ENCODE data around the gene LCMT2.
A peak's percentile ranks its signal among the peaks of the same experiment; 100 is the strongest.
"Not testable (repeated sequence)": the region's sequence is repeated elsewhere in the genome, so short reads cannot be mapped to it uniquely, and the experiment has no call there.

Gene LCMT2

DNA sequence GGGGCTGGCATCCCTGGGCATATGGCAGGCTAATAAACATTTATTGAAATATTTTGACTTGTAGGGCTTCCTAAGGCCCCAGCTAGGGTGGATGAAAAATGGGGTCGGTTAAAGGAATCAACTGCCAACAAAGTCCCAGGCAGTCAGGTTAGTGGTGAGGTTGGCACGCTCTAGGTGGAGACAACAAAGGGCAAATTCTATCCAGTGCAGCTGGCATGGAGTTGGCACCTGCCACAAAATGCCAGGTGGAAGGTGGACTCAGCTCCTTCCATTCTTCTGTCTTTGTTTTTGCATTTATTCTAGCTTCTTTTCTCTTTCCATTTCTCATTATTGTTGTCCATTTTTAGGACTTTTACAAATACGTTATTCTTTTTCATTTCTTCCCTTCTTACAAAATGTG is 31.0 kb downstream of the LCMT2 start:
- Mint-ChIP-seq H3K27ac (ENCODE audit: low read depth) (no peak overlapping the region), H3K4me1 (no peaks in the 10 kb centered on the region), H3K4me3 (no peak overlapping the region), H3K27me3 (peaks cover 55% of the 10 kb centered on the region), H3K36me3 (ENCODE audit: insufficient read depth) (no peaks in the 10 kb centered on the region), H3K9me3 (no peaks in the 10 kb centered on the region)
- ATAC-seq (replicated peaks; ENCODE audit: extremely low read depth, poor library complexity, severe bottlenecking) (no peak), DNase-seq (ENCODE audit: low spot score in 2 of 2) (no peak)

DNA sequence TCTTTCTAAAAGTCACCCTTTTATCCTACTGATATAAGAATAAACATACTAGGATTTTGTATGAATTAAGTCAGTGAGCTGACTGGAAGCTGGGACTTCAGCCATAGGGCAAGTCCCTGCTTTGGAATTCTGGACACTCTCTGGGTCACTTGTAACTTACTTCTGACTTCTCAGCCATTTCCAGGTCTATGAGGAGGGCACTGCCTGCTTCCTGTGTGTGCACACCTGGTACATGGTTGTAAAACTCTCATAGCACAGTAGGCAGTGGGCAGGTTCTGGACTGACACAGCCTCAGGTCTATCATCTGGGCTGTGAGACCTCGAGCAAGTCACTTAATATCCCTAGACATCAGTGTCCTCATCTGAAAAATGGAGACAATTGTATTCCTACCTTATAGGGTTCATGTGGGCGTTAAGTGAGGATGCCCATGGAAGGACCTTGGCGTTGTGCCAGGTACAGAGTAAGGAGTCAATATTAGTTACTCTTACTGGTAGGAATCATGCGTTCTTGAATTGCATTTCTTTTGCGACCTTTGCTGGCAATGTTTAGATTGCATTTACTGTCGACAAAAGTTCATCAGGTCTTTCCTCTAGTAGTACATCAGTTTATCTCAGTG is 36.2 kb downstream of the LCMT2 start:
- peaks cover 75% of the 10 kb centered on the region for H3K27me3 Mint-ChIP-seq
- DNase-seq (ENCODE audit: low spot score in 2 of 2) (no peak), ATAC-seq (replicated peaks; ENCODE audit: extremely low read depth, poor library complexity, severe bottlenecking) (no peak)
- H3K9me3 Mint-ChIP-seq = no peaks in the 10 kb centered on the region
- no peaks in the 10 kb centered on the region for H3K4me1 Mint-ChIP-seq
- H3K36me3 Mint-ChIP-seq (ENCODE audit: insufficient read depth) = no peaks in the 10 kb centered on the region
- H3K27ac Mint-ChIP-seq (ENCODE audit: low read depth) = no peak overlapping the region
- no peak overlapping the region for H3K4me3 Mint-ChIP-seq

DNA sequence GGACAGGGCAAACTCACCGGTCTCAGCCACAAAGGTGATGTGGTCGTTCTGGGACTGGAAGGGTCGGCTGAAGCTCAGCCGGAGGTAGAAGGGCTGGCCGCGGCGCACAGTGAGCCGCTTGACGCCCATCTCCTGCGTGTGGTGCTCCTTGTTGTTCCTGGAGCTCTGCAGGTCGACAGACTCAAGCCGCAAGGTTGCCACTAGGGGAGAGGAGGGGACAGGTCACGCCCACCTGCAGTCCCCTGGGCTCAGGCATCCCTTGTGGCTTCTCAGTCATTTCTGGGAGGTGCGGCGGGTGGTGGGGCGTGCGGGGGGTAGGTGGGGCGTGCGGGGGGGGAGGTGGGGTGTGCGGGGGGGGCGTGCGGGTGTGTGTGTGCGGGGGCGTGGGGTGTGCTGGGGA is 36.9 kb downstream of the LCMT2 start:
- H3K36me3 Mint-ChIP-seq (ENCODE audit: insufficient read depth) = no peaks in the 10 kb centered on the region
- ATAC-seq (replicated peaks; ENCODE audit: extremely low read depth, poor library complexity, severe bottlenecking) = no peak
- no peak for DNase-seq (ENCODE audit: low spot score in 2 of 2)
- no peak overlapping the region for H3K27ac Mint-ChIP-seq (ENCODE audit: low read depth)
- H3K4me1 Mint-ChIP-seq = no peaks in the 10 kb centered on the region
- no peaks in the 10 kb centered on the region for H3K9me3 Mint-ChIP-seq
- H3K4me3 Mint-ChIP-seq = no peak overlapping the region
- peaks cover 75% of the 10 kb centered on the region for H3K27me3 Mint-ChIP-seq

DNA sequence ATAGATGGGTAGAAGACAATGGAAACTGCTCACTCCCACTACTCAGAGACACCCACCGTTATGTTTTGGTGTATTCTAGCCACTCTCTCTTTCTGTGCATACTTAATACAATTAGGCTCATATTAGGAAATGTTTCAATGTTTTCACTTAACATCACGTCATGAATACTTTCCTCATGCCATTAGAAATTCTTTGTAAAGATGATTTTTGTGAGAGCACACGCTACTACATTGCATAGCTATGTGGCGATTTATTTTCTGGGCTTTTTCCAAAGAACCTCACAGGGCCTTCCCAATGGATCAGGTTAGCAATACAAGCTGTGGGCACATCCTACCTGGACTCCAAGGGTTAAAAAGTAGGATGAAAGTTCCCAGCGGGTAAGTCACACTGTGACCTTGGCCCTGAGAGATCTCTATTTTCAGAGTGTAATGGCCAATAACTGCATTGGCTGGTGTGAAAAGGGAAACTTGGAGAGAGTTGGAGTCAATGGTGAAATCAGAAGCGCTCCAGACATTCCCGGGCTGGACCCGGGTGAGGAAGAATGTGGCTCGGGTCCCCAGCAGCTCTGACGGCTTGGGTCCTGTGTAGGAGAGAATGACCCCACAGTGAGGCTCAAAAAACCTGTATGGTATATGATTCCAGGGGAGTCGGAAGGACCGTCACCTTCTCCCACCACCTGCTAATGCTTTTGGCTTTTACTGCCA is 37.8 kb downstream of the LCMT2 start:
- H3K27ac Mint-ChIP-seq (ENCODE audit: low read depth) = no peak overlapping the region
- no peak for ATAC-seq (replicated peaks; ENCODE audit: extremely low read depth, poor library complexity, severe bottlenecking)
- no peaks in the 10 kb centered on the region for H3K36me3 Mint-ChIP-seq (ENCODE audit: insufficient read depth)
- H3K27me3 Mint-ChIP-seq = peaks cover 73% of the 10 kb centered on the region
- H3K4me1 Mint-ChIP-seq = no peaks in the 10 kb centered on the region
- no peak overlapping the region for H3K4me3 Mint-ChIP-seq
- DNase-seq (ENCODE audit: low spot score in 2 of 2) = no peak
- H3K9me3 Mint-ChIP-seq = no peaks in the 10 kb centered on the region

DNA sequence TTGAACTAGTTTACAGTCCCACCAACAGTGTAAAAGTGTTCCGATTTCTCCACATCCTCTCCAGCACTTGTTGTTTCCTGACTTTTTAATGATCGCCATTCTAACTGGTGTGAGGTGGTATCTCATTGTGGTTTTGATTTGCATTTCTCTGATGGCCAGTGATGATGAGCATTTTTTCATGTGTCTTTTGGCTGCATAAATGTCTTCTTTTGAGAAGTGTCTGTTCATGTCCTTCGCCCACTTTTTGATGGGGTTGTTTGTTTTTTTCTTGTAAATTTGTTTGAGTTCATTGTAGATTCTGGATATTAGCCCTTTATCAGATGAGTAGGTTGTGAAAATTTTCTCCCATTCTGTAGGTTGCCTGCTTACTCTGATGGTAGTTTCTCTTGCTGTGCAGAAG is 40.7 kb downstream of the LCMT2 start:
- H3K27me3 Mint-ChIP-seq = peaks cover 59% of the 10 kb centered on the region
- not testable (repeated sequence) for DNase-seq (ENCODE audit: low spot score in 2 of 2); ATAC-seq (replicated peaks; ENCODE audit: extremely low read depth, poor library complexity, severe bottlenecking); H3K9me3 Mint-ChIP-seq; H3K36me3 Mint-ChIP-seq (ENCODE audit: insufficient read depth); H3K4me1 Mint-ChIP-seq; H3K4me3 Mint-ChIP-seq; H3K27ac Mint-ChIP-seq (ENCODE audit: low read depth)

DNA sequence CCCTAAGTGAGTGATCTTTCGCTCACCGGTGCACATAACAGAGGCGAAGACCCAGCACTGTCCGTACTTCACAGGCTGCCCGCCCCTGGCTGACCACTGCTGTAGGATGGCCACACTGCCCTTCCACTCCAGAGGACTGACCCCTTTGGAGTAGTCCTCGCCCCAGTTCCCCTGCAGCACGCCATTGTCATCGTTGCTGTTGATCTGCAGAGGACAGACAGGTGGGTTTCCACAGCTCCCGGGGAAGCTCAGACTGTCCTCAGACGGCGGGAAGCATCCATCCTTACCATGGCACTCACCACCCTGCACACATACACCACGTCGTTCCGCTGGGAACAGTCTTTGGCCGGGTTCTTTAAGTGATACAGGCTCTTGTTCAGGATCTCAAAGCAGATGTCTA is 43.1 kb downstream of the LCMT2 start:
- H3K36me3 Mint-ChIP-seq (ENCODE audit: insufficient read depth) = no peaks in the 10 kb centered on the region
- no peak overlapping the region for H3K4me3 Mint-ChIP-seq
- ATAC-seq (replicated peaks; ENCODE audit: extremely low read depth, poor library complexity, severe bottlenecking) = no peak
- H3K9me3 Mint-ChIP-seq = no peaks in the 10 kb centered on the region
- peaks cover 7% of the 10 kb centered on the region for H3K4me1 Mint-ChIP-seq
- peaks cover 41% of the 10 kb centered on the region for H3K27me3 Mint-ChIP-seq
- no peak for DNase-seq (ENCODE audit: low spot score in 2 of 2)
- no peak overlapping the region for H3K27ac Mint-ChIP-seq (ENCODE audit: low read depth)

DNA sequence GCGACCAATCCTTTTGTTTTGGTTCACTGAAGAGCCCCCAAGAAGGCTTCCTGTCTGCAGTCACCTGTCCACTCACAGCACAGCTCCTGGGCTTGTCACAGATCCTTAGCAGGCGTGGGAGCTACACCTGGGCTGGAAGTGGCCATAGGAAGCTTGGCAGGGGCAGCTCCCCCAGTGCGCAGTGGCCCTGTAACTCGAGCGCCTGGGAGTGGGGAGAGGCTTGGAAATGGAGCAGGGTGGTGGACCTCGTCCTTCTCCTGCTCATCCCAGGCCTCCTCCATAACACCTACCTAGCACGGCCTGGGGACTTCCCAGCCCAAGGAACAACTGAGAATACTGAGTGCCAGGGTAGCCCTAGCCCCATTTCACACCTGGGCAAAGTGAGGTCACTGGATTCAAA is 44.3 kb downstream of the LCMT2 start:
- Mint-ChIP-seq H3K9me3 (no peaks in the 10 kb centered on the region), H3K27me3 (peaks cover 31% of the 10 kb centered on the region), H3K27ac (ENCODE audit: low read depth) (no peak overlapping the region), H3K4me1 (peaks cover 7% of the 10 kb centered on the region), H3K4me3 (no peak overlapping the region), H3K36me3 (ENCODE audit: insufficient read depth) (no peaks in the 10 kb centered on the region)
- no peak for DNase-seq (ENCODE audit: low spot score in 2 of 2)
- ATAC-seq (replicated peaks; ENCODE audit: extremely low read depth, poor library complexity, severe bottlenecking) = no peak

DNA sequence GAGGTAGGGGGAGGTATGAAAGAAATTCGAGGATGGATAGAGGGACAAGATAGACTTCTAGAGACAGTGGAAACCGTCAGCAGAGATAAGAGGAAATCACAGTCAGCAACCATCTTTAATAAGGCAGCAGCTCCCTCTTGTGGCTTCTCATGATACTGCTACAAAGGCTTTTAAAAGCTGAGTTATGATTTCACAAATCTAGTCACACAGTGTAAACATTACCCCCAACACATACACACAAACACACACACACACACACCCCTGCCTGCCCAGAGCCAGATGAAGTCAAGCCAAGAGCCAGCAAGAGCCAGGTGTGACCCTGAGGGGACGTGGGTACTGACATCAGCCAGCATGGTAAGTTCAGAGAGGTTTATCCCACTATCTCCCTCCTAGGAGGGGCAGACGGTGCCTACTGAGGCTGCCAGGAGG is 44.8 kb downstream of the LCMT2 start:
- DNase-seq (ENCODE audit: low spot score in 2 of 2) (peak; percentile 26 to 61), ATAC-seq (replicated peaks; ENCODE audit: extremely low read depth, poor library complexity, severe bottlenecking) (peak; percentile 58)
- Mint-ChIP-seq H3K4me1 (peaks cover 7% of the 10 kb centered on the region), H3K27ac (ENCODE audit: low read depth) (no peak overlapping the region), H3K36me3 (ENCODE audit: insufficient read depth) (no peaks in the 10 kb centered on the region), H3K4me3 (no peak overlapping the region), H3K9me3 (no peaks in the 10 kb centered on the region), H3K27me3 (peaks cover 27% of the 10 kb centered on the region)

DNA sequence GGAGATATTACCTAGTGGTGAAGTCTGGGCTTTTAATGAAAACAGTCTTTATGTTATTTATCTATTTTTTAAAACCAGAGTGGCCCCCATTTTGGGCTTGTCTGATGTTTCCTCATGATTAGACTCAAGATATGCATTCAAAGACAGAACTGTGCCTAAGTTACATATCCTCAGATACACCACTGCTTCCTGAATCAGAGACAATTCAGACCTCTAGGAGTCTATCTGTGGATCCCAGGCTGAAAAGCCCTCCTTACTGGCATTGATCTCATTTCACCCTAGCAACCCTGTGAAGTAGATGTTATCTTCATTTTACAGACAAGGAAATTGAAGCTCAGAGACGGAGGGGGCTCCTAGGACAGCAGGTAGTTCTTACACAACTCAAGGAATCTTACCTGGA is 46.8 kb downstream of the LCMT2 start:
- ATAC-seq (replicated peaks; ENCODE audit: extremely low read depth, poor library complexity, severe bottlenecking) (no peak), DNase-seq (ENCODE audit: low spot score in 2 of 2) (no peak)
- Mint-ChIP-seq H3K4me1 (peaks cover 7% of the 10 kb centered on the region), H3K36me3 (ENCODE audit: insufficient read depth) (no peaks in the 10 kb centered on the region), H3K27ac (ENCODE audit: low read depth) (no peak overlapping the region), H3K9me3 (no peaks in the 10 kb centered on the region), H3K27me3 (peaks cover 43% of the 10 kb centered on the region), H3K4me3 (no peak overlapping the region)

DNA sequence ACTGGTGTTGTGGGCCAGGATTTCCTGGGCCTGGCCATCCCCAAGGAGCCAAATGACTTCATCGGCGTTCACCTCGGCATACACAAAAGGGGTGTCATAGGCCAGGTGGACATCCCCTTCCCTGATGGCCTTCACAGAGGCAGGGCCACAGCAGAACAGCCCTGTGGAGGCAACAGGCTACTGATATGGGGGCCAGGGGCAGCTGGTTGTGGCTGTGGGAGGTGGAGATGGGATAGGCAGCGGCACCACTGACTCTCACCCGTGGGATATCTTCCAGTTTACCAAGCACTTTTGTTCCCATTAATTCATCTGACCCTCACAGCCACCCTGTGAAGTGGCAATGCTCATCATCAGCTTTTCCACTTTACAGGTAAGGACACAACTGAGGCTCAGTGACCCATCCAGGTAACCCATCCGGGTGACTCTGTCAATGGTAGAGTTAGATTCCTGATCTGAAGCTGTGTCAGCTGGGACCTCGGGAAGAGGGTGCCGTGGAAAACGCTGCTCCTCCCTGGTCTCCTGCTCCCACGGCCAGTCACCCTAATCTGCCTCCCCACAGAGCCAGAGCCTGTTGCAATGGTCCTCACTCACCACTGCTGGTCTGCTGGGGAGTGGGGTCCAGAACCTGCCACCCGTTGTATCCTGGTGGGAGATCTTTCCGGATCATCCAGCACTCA is 48.3 kb downstream of the LCMT2 start:
- no peak overlapping the region for H3K4me3 Mint-ChIP-seq
- H3K9me3 Mint-ChIP-seq = no peaks in the 10 kb centered on the region
- ATAC-seq (replicated peaks; ENCODE audit: extremely low read depth, poor library complexity, severe bottlenecking) = no peak
- no peak for DNase-seq (ENCODE audit: low spot score in 2 of 2)
- H3K27me3 Mint-ChIP-seq = peaks cover 37% of the 10 kb centered on the region
- peaks cover 7% of the 10 kb centered on the region for H3K4me1 Mint-ChIP-seq
- no peak overlapping the region for H3K27ac Mint-ChIP-seq (ENCODE audit: low read depth)
- no peaks in the 10 kb centered on the region for H3K36me3 Mint-ChIP-seq (ENCODE audit: insufficient read depth)

DNA sequence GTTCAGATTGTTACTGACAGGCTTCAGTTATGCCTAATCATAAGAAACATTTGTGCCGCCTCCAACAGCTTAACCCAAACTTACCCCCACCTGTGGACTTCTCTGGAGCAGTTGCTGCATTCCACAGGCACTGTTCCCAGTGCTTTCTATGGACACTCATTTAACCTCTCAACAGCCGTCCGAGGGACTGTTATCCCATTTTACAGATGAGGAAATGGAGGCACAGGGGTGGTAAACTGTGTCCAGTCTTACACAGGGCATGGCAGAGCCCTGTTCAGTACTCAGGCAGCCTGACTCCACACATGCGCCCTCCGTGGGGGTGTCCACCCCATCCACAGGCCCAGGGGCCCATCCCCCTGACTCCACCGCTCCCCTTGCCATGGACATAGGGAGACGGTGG is 49.4 kb downstream of the LCMT2 start:
- Mint-ChIP-seq H3K4me3 (no peak overlapping the region), H3K27ac (ENCODE audit: low read depth) (no peak overlapping the region), H3K36me3 (ENCODE audit: insufficient read depth) (no peaks in the 10 kb centered on the region), H3K9me3 (no peaks in the 10 kb centered on the region), H3K4me1 (peaks cover 7% of the 10 kb centered on the region), H3K27me3 (peaks cover 48% of the 10 kb centered on the region)
- no peak for ATAC-seq (replicated peaks; ENCODE audit: extremely low read depth, poor library complexity, severe bottlenecking)
- DNase-seq (ENCODE audit: low spot score in 2 of 2) = no peak

DNA sequence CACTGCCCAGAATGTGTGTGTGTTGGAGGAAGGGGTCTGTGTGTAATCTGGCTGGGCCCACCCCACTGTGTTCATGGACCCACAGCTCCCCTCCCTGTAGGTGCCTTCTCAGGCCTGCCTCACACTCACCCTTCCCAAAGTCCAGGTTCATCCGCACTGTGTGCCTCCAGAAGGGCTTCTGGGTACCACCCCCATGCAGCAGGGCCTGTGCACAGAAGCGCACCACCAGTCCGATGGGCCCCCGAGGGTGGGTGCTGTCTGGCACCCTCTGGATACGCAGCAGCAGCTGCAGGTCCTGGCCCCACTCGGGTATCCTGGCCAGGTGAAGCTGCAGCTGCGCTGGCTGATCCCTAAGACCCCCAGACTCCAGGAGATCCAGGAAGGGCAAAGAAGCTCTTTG is 50.9 kb downstream of the LCMT2 start:
- Mint-ChIP-seq H3K9me3 (no peaks in the 10 kb centered on the region), H3K4me1 (no peaks in the 10 kb centered on the region), H3K36me3 (ENCODE audit: insufficient read depth) (no peaks in the 10 kb centered on the region), H3K27me3 (peaks cover 49% of the 10 kb centered on the region), H3K27ac (ENCODE audit: low read depth) (no peak overlapping the region), H3K4me3 (no peak overlapping the region)
- DNase-seq (ENCODE audit: low spot score in 2 of 2) = no peak
- ATAC-seq (replicated peaks; ENCODE audit: extremely low read depth, poor library complexity, severe bottlenecking) = no peak

DNA sequence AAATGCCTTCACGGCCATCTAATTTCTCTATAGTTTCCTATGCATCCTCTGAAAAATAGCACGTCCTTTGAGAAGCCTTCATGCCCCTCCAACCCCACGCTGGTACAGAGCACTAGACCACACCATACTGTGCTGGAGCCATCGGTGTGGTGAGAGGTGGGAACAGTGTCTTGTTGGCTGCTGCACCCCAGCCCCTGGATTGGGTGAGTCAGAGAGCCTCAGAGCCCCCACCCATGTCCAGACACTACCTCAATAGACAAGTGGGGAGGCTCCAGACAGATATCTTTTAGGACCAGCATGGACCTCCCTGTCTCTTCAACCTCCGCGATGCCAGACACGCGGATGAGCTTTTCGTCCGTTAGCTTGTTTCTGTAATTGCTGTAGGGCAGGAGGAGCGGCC is 51.5 kb downstream of the LCMT2 start:
- ATAC-seq (replicated peaks; ENCODE audit: extremely low read depth, poor library complexity, severe bottlenecking) (no peak), DNase-seq (ENCODE audit: low spot score in 2 of 2) (no peak)
- Mint-ChIP-seq H3K27ac (ENCODE audit: low read depth) (no peak overlapping the region), H3K4me1 (no peaks in the 10 kb centered on the region), H3K27me3 (peaks cover 54% of the 10 kb centered on the region), H3K4me3 (no peak overlapping the region), H3K36me3 (ENCODE audit: insufficient read depth) (no peaks in the 10 kb centered on the region), H3K9me3 (no peaks in the 10 kb centered on the region)
